SW480 (cell line): ENCODE measurements around the gene C1QTNF9B.
A peak's percentile ranks its signal among the peaks of the same experiment; 100 is the strongest.
"Not testable (repeated sequence)": the region's sequence is repeated elsewhere in the genome, so short reads cannot be mapped to it uniquely, and the experiment has no call there.

Experiments used
- DNase-seq: peaks from one replicate; pipeline ENCODE4 v3.0.0-alpha.2; 2016; ENCODE audit warnings: low spot score

C1QTNF9B gene

DNA sequence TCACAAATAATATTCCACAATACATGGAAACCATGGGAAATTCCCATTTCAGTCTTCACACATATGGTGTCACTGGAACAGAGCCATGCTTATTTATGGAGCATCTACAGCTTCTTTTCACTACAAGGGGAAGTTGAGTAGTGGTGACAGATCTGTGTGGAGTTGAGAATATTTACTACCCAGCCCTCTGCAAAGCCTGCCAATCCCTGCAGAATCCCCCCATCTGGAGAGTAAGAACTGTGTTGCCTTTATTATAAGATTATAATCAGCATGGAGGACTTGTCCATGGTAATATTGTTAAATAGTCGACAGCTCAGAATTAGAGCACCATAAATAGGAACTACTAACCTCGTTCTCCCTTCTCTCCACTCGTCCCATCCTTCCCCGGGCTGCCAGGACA is 3.5 kb downstream of the C1QTNF9B start:
- DNase-seq = not testable (repeated sequence)

DNA sequence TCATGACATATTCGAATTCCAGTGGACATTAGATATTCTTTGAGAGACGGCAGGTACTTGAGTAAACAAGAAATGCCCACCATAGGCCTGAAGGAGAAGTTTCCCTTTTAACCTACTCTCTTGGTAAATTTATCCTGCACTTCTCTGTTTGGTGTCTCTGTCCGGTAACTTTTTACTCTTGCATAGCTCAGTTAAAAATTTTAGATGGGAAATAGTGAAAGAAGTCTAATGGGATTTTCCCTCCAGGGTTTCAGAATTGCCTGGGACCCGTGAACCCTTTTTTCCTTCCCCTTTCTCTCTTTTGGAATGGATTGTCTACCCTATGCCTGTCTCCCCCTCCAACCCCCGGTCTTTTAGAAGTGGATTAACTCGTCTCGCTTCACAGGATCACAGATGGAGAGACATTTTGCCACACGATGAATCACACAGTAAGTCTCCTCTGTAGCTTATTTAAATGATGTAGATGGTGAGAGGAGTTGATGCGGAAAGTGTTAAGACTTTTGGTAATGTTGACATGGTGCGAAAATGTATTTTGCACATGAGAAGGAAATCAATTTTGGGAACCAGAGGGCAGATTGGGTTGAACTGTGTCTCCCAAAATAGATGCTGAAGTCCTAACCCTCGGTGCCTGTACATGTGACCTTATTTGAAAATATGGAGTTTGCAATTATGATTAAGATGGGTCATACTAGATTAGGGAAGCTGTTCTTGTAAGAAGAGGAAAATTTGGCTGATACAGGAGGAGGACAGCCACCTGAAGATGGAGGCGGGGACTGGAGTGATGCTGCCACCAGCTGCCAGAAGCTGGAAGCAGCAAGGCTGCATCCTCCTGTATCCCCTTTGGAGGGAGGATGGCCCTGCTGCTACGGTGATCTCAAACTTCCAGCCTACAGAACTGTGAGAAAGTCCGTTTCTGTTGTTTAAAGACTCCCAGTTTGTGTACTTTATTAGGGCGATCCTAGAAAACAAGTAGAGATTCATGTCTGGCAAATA is 7.4 kb downstream of the C1QTNF9B start:
- DNase-seq = no peak

DNA sequence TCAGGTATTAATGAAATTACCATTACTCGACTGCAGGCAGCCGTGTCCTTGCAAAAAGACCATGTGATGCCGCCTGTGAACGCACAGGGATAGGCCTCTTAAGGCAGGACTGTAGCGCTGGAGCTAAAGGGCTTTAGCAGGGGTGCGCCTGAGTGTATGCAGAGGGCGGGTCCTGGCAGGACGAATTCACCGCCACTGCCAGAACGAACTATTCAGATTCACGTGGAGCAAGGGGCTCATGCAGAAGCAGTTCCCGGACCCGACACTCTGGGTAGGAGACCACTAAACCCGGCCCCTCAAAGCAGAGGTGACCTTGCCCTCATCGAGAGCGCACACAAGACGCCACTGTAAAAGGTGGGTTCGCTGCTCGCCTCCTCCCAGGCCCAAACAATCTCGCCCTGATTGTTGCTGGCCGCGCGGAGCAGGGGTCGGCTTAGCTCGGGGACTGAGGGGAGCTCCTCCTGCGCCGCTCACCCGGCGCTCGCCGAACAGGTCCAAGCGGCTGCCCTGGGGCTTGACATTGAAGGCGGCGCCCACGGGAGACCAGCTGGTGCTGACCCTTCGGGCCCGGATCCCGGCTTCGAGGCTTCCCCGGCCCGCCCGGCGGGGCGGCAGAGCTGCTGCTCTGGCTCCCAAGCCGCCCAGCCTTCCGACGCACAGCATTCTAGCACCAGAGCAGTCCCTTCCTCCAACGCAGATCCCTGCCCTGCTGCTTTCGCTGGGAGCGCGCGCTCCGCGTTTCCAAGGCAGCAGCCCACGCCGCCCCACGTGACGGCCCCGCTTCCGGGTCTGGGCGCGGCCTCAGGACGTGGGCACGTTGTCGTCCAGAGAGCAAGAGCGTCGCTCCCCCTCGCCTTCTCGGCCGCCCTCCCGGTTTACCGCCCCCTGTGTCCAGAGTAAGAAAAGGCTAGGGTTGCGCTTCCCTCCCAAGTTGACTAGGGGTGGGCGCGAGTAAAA is 8.4 kb downstream of the C1QTNF9B start, which contains the start of gene MIPEP:
Gene MIPEP (minus strand): TSS at position 743 of the 957 bp plus-strand sequence. CDS start 80 bp downstream, at position 663.
- peak; percentile 96 for DNase-seq

DNA sequence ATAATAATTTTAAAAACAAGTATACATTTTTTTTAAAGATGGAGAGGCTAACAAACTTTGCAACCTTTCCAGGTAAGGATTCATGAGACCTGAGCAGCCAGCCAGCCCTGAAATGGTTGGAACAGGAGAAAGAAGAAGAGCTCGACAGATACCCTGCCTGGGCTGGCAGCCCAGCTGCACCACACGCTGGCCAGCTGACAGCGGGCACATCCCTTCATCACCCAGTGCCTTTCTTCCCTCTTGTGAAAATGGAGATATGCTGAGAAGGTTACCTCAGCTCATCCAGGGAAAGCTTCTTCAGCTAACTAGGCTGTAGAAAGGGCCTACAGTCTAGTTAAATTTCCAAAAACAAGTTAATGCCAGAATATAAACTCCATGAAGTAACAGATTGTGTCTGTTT is 12.9 kb downstream of the C1QTNF9B start:
- DNase-seq = not testable (repeated sequence)

DNA sequence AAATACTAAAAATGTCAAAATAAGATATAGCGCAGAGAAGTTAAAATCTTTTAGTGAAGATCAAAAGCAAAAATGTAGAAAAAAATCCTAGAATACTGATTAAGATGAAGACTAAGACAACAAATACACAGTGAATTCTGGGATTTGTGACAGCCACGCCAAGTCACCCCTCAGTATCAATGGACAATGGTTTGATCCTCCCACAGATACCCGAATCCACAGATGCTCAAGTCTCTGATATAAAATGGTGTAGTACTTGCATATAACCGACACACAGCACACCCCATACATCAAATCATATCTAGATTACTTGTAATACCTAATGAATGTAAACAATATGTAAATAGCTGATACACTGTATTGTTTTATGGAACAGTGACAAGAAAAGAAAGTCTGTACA is 14.0 kb downstream of the C1QTNF9B start:
- no peak for DNase-seq

DNA sequence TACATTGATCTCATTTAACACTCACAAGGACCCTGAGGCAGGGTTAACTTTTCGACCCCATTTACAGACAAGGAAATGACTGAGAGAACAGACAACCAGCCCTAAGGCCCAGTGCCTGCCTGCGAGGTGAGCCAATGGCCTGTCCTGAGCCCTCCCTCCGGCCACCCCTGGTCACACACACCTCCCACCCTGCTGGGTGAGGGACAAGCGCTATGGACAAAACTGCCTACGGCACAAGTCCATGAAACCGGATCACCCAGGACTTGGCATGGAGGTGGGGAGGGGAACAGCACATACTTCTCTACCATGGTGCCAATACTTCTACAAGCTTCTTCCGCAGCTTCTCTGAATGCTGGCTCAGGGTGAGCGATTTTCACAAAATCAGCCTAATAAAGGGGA is 15.9 kb downstream of the C1QTNF9B start:
- DNase-seq = not testable (repeated sequence)

DNA sequence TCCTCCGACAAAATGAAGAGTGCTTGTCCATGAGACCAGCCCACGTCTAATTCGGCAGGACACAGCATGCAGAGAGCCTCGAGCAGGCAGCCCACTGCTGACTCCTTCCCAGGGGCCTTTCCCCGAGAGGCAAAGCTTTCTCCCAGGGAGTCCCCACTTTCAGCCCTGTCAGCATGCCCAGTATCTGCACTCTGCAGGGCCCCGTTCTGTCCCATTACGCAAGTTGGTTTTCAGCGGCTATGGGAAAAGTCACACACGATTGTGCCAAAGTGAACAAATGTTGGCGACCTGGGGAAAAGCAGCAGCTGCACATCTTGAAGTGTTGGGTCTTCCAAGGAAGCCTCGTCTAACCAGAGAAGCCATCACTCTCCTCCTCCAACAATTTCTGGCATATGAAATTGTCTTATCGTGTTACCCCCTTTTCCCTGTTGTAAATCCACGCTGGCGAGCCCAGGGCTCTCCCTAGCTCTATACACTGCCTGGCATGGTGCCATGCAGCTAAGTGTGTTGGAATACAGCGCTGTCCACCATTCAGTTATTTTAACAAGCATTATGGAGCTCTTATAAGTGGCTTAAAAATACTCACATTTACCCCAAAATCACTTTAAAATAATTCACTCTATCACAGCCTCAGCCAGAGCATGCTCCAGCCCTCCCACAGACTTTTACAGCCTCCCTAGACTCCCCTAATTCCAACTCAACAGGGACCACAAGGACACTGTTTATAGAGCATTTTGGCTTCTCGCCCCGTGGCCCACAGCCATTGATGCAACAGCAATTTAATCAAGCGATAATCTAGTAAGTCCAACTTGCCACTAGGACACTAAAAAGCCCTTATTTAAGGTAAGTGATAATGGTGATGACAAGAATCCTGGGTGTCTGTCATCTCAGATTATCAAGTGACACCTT is 16.6 kb downstream of the C1QTNF9B start:
- DNase-seq = not testable (repeated sequence)

DNA sequence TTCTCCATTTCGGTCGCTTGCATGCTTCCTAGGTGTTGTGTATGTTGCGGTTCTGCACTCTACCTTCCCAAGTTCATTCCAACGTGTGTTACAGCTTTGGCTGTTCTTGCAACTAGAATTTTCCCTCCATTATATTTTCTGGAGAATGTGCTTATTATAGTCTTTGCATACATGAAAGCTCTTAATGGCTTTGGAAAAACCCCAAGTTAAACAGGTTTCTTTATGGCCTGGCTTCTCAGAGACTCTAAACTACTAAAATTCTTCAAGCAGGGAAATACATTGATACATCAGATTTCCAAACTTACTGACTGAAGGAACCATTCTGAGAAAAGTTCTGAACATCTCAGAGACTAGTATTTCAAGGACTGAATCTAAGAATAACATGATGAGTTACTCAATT is 20.0 kb downstream of the C1QTNF9B start:
- DNase-seq = no peak

DNA sequence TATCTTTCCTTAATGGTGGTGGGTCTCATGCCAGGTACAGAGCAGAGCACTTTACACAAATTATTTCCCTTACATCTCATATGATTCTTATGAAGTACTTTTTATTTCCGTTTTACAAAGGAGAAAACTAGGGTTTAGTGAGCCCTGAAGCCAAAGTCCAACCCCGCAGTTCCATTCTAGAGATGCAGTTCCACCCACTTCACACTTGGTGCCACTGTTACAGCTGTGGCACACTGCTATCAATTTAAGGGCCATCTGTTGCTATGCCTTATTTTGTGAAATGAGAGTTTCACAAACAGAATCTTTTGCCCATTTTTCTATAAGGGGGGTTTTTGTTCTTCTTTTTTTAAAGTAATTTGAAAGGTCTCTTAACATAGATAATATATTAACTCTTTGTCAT is 21.0 kb downstream of the C1QTNF9B start:
- DNase-seq = peak; percentile 39

DNA sequence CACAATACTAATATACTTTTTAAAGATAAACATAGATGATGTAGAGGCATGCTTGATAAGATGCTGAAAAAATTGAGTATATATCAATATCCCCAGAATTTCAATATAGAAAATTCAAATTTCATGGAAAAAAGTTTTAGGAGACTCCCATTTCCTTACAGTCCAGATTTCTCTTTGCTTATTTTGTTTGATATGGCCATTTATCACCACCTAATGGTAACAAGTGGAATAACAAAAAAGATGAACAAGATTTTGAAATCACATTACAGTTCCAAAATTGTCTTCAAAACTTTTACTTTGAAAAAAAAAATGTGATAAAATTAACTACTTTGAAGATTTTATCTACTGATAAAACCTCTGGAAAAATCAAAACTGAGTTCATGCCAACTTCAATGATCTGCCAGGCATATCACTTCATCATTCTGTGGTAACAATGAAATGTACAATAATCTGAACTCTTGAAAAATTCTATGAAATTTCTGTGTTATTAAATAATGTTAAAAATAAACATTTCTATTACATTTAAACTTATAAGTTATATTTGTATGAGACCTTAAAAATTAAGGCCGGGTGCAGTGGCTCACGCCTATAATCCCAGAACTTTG is 25.6 kb downstream of the C1QTNF9B start:
- peak; percentile 68 for DNase-seq

DNA sequence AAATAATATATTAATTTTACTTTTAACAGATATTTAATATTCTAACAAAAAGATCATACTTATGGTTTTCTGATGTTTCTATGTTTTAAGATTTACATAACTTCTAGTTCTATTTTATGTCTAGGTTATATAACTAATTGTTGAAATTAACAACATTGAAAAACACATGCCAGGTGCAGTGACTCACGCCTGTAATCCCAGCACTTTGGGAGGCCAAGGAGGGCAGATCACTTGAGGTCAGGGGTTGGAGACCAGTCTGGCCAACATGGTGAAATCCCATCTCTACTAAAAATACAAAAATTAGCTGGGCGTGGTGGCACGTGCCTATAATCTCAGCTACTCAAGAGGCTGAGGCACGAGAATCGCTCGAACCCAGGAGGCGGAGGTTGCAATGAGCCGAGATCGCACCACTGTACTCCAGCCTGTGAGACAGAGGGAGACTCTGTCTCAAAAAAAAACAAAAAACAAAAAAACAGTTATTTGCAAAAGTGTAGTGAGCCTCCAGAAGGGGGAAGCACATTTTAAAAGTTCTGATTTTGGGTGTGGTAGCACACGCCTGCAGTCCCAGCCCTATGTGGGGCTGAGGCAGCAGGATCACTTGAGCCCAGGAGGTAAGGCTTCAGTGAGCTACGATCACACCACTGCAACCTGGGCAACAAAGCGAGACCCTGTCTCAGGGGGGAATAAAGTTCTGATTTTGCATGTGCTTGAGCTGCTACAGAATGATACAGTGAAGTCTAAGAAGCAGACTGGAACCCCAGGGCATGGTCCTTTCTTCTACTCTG is 26.8 kb downstream of the C1QTNF9B start:
- DNase-seq = no peak

DNA sequence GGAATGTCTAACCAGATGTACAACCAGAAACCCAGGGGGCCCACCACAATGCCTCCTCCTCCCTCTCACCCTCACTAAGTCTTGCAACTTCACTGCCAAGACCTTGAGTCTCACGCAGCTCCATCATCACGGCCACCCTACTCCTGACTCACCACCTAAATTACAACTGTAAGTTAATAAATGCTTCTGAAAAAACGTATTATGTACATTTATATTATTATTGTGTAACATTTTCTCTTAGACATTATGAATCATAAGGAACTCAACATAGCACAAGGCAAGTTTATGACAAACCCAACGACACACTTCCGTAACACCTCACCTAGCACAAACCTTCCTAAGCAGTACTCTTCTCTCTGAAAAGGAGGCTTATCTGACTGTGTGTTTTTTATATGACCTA is 28.8 kb downstream of the C1QTNF9B start:
- DNase-seq = no peak

DNA sequence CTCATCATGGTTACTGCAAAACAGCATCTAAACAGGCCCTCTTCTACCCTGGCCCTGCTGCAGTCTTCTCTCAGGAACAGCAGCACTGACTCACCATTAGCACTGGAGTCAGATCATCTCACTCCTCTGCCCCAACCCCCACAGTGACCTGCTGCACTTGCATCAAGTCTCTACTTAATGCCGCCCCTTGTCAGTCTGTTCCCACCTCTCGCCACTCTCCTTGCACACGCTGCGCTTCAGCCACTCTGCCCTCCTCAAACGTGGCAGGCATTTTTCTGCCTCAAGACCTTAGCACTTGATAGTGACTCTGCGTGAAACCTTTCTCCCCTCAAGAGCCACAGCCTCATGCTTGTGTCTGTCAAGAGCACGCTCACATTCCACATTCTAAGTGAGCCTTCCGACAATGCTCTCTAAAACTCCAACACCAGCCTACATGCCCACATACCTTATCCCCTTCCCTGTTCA is 30.2 kb downstream of the C1QTNF9B start:
- no peak for DNase-seq

DNA sequence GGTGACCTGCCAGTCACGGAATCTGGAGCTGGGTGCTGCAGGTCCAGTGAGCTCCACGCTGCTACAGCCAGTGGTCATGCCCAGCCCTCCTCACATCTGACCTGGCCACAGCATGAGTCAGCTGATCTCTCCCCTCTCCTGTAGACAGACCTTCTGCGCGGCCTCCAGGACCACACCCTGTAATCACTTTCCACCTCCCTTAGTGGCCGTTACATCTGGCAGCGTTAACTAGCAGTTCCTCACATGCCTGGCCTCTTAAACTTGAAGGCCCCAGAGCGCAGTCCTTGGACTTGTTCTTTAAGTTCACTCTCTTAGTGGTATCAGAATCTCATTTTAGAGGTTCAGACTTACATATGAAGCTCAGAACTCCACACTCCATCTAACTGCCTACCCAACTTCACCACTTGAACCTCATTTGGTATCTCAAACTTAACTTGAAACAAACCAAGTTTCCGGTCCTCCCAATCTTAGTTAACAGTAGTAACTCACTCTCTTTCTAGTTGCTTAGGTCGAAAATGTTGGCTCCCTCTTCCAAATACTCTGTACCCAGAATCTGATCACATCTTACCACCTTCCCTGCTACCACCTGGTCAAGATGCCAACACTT is 30.8 kb downstream of the C1QTNF9B start:
- no peak for DNase-seq

DNA sequence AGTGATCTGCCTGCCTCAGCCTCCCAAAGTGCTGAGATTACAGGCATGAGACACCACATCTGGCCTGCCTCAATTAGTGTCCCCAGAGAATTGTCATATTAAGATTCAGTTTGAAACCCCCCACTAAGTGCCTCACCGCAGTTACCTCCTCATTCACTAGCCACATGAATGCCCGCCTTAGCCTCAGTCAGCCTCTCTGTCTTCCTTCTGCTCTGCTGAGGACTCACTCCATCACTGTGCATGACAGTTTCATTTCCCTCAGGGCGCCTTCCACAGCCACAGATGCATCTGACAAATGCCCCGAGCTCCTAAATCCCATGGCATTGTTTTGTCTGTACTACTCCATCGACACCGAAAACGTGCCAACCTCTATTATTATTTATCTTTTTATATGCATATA is 31.4 kb downstream of the C1QTNF9B start:
- DNase-seq = no peak

DNA sequence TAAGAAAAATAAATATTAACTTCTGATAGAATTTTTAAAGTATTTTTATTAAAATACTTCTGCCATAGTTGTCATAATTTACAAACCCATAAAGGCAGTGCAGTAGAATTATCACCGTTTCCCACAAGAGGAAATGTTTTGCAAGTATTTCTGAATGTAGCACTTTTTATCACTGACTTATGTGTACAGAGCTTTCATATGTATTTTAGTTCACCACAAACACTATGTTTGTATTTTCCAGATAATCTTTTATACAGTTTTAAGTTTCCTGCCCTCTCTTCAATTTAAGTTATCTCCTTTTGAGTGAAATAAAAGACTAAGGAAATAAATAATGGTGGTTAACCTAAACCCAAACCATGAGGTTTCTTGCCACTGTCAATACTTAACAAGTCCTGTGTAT is 32.3 kb downstream of the C1QTNF9B start:
- no peak for DNase-seq

DNA sequence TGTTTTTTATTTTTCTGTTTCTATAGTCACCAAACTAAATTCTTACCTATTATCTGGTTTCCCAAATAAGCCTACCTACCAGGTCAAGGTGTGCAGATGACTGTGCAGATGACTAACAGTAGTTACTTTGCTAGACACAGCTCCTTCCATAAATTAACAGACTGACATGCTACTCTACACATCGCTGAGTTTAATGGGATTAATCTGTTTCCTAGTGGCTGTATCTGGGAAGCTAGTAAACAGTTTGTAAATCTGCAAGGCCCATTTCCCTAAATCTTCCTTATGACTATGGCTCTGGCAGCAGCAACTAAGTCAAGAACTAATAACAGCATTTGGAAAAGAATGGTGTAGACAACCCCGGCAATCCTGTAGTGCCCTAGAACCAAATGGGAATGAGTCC is 36.0 kb downstream of the C1QTNF9B start:
- no peak for DNase-seq

DNA sequence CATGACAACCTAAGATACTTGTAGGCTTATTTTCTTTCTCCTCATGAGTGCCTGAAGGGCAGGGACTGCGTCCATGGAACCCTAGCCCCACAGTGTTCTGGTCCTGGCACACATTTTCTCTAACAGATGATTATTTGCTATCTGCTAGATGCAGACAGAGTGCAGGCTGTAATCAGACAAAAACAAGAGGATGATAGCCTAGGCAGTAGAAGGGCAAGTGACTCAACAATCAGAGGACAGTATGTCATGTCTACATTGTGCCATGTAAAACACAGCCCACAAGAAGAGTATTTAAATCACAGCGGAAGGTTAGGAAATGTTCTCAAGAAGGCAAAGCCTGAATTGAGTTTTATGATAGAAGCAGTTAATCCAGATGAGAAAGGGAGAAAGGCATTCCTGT is 37.4 kb downstream of the C1QTNF9B start:
- DNase-seq = no peak

DNA sequence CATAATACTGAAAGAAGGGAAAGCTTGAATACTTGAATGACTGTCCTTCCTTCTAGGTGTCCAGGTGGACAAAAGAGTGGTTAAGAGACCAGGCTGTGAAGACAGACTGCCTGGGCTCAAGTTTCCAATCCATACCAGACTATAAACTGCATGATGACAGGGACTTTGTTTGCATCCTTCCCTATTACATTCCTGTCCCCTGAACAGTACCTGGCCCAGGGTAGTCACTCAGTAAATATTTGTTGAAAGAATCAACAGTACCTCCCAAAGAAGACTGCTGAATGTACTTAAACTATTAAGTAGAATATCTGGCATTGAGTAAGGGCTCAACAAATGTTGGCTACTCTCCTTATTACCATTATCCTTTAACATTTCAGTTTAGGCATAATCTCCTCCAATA is 37.8 kb downstream of the C1QTNF9B start:
- DNase-seq = no peak

DNA sequence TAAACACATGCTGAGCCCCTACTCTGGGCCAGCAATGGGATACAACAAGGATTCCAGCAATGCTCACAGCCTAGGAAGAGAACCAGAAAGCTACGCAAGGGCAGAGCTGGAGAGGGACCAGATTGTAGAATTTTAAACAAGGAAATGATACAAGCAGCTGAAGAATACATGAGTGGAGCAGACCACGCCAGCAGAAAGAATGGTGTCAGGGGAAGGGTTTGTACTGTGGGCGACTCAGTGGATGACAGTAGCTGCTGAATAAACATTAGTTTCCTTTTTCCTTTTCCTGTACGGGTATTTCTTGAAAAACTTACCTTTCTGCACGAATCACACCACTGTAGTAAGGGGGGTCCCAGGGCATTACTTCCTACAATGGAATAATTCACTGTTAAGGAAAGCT is 38.8 kb downstream of the C1QTNF9B start:
- no peak for DNase-seq
